Urothelium cell line (cell line): ENCODE measurements around the gene CBLB.
"Not testable (repeated sequence)": the region's sequence is repeated elsewhere in the genome, so short reads cannot be mapped to it uniquely, and the experiment has no call there.

Source experiments
- DNase-seq: peaks from one replicate; pipeline ENCODE4 v3.0.0; 2011; ENCODE audit warnings: low spot score, mixed read lengths
- FAIRE-seq: peaks from 2 replicates; lab custom pipeline; 2011; peaks lifted over from hg19 to GRCh38; lab: Jason Lieb, UNC

The CBLB gene

GRCh38 chr3:105823149-105823867 is 45.5 kb downstream of the CBLB start:
- DNase-seq (peak; percentile 67), FAIRE-seq (peak; percentile 86)

GRCh38 chr3:105822171-105823123 is 46.4 kb downstream of the CBLB start:
- DNase-seq = no peak
- FAIRE-seq = no peak

GRCh38 chr3:105821433-105821832 is 47.4 kb downstream of the CBLB start:
- no peak for DNase-seq
- FAIRE-seq = no peak

DNA sequence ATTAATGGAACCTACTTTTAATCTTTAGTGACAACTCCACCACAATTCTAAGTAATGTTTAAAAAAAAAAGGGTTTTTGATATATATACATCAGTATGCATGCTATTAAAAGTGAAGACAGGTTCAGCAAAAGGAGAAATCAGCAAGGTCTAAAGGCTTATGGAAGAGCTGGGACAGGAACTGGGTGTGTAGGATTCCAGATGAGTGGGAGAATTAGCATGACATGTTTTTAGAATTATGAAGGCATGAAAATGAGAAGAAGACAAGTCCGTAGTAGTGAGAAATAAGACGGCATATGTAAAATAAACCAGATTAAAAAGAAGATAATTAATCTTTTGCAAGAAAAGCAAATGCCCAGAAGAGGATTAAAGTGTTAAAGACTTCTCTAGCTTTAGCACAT is 52.0 kb downstream of the CBLB start:
- FAIRE-seq (no peak), DNase-seq (no peak)

DNA sequence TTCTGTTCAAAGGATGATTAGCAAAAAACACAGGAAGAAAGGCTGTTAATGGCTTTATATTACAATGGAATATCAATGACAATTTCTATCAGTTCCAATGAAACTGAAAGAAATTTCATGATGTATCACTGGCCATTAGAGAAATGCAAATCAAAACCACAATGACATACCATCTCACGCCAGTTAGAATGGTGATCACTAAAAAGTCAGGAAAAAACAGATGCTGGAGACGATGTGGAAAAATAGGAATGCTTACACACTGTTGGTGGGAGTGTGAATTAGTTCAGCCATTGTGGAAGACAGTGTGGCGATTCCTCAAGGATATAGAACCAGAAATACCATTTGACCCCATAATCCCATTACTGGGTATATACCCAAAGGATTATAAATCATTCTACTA is 53.5 kb downstream of the CBLB start:
- not testable (repeated sequence) for FAIRE-seq

DNA sequence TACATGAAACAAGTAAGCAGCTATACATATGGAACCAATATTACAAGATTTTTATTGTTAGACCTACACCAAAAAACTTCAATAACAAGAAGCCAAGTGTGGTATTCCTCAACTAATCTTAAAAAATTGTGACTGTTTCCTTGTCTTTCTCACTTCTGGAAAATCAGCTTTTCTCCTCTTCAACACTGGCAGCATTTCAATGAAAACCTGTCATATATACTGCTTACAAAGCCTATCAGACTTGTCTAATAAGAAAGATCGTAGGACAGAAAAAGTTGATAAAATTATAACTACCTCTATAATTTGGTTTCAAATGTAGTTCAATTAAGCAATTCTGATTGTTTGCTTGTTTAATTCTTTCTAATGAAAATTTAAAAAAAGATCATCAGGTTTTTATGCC is 55.1 kb downstream of the CBLB start:
- FAIRE-seq (no peak), DNase-seq (no peak)

More for the DNA sequence above, 53.5 kb downstream of the CBLB start:
- DNase-seq = not testable (repeated sequence)

- FAIRE-seq = no peak
- no peak for DNase-seq
Observed at GRCh38 chr3:105812194-105812586, 56.6 kb downstream of the CBLB start.

DNA sequence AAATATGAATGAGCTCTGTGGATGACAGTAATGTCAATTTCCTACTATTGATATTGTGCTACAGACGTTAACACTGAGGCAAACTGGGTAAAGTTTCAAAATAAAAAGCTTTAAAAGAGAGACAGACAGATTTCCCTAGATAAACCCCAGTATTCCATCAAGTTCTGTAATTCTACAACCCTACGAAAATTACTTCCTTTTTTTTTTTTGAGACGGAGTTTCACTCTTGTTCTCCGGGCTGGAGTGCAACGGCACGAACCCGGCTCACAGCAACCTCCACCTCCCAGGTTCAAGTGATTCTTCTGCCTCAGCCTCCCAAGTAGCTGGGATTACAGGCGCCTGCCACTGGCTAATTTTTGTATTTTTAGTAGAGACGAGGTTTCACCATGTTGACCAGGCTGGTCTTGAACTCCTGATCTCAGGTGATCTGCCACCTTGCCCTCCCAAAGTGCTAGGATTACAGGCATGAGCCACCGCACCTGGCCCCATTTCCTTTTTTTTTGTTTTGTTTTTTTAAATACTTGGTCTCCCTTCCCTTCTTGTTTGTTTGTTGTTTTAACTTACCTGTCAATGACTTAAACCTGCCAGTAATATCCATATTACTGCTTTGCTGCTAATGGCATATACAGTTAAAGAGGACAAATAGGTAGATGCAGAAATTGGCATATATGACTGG is 57.2 kb downstream of the CBLB start:
- DNase-seq = no peak
- FAIRE-seq = no peak

GRCh38 chr3:105809208-105809888 is 59.5 kb downstream of the CBLB start:
- FAIRE-seq = no peak
- DNase-seq = no peak

- FAIRE-seq = no peak
- no peak for DNase-seq
Observed at GRCh38 chr3:105807701-105808100, 61.1 kb downstream of the CBLB start.

DNA sequence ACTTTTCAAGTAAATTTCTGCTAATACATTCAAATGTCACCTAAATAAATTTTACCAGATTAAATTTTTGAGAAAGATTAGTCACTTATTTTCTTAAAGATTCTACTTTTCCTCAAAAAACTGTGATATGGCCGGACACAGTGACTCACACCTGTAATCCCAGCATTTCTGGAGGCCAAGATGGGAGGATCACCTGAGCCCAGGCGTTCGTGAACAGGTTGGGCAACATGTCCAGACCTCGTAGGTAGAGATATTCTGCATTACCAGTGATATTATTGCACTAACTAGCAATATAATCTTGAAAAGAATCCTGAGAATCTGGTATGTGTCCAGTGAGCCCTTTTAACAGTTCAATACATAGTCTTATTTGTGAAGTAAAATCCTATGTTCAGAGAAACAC is 61.7 kb downstream of the CBLB start:
- FAIRE-seq = no peak
- no peak for DNase-seq

DNA sequence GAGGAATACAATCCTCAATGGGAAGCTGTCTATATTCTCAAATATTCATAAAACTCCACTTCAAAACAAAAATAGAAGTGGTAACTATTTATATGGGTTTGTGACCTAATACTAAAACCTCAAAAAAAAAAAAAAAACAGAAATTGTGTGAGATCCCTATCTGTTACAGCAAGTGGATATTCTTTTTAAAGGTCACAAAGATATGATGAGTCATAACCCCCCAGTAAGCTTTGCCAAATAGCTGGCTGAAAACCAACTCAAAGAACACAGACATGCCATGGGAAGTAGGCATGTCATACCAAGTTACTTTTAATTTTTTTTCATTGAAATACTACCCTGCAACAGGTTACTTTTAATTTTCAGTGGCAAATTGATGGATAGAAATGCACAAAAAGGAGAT is 62.5 kb downstream of the CBLB start:
- no peak for FAIRE-seq
- peak; percentile 56 for DNase-seq

DNA sequence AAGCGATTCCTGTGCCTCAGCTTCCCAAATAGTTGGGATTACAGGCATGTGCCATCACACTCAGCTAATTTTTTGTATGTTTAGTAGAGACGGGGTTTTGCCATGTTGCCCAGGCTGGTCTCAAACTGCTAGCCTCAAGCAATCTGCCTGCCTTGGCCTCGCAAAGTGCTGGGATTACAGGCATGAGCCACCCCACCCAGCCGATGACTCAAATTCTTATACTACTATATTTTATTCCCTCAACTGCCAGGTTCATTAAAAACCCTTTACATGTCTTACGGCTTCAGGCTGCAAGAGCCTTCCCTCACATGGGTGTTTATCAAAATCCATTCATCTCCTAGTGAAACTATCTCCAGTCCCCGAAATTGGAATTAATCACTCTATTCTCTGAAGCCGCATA is 63.4 kb downstream of the CBLB start:
- no peak for FAIRE-seq
- no peak for DNase-seq

GRCh38 chr3:105802118-105802706 is 66.6 kb downstream of the CBLB start:
- FAIRE-seq = no peak
- no peak for DNase-seq

- DNase-seq (no peak), FAIRE-seq (no peak)
Observed at GRCh38 chr3:105801397-105801796, 67.4 kb downstream of the CBLB start.

GRCh38 chr3:105800320-105800719 is 68.5 kb downstream of the CBLB start:
- FAIRE-seq (no peak), DNase-seq (no peak)

DNA sequence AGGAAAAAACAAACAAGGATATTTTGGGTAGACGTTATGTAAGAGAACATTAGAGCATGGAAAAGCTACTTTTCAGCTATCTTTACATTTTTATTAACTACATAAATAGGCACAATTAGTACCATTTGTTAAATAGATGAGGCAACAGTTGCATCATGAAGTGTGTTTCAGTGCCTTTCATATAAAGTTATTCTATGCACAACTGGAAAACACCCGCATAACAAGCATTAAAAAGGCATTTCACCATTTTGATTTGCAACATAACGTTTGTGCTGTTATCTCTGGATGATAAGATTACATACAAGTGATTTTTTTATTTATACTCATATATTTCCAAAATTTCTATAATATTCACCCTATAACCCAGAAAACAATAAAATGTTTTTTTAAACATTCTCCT is 69.5 kb downstream of the CBLB start:
- no peak for FAIRE-seq
- DNase-seq = no peak

DNA sequence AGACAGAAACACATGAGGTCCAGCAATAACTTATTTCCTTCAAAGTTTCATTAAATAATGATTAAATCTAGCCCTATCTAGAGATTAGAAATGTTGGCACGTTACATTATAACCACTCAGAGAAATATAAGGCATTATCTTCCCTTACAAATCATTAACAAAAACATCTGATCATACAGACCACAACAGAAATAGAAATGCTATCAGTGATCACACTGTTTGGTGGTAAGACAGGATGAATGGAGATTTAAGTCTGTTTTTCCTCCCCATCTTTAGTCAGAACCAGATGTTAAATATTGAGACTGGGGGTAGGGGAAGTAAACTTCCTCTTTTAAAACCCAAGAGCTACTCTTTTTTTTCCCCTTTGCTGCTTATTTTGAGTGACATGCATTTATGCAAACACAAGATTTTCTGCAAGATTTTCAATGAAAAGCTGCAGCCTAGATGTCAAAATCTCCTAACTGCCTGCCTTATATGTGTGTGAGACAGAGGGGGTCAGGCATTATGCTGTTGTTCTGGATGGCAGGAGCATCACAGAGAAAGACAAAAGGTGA is 70.4 kb downstream of the CBLB start:
- FAIRE-seq (no peak), DNase-seq (no peak)

DNA sequence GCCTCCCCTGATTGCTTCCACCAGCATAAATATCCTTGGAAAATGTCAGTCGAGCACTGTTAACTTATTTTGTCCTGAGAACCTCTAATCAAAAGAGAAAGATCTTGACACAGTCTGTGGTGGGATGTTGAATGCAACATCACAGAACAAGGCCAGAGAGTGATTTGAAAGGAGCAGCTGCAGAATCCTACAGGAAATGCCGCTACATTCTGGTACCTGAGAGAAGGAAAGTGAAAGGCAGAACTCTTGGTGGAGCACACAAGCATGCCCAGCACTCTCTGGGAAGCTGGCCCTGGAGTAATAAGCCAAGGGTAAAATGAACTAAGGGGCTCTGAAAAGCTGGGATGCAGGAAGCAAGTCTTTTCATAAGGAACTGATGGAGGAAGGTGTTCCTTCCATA is 75.8 kb downstream of the CBLB start:
- DNase-seq (no peak), FAIRE-seq (no peak)
